DND-41 (cell line): ENCODE data around the gene COL6A3.

Experiments used
- ATAC-seq: fragments of 200-7000 bp; cut with Tn5 transposase; 3 replicates; pipeline ENCODE4 v1.9.1; 2021; ENCODE audit warnings: low read depth; ENCODE audit not compliant: insufficient read depth
- DNase-seq: peaks from one replicate; pipeline ENCODE4 v3.0.0-alpha.2; 2020
- H2AFZ ChIP-seq: 2 replicates; pipeline ENCODE4 v1.6.0; 2012; ENCODE audit warnings: low read depth, low read length
- H3K27ac ChIP-seq: 2 replicates; pipeline ENCODE4 v1.5.1; 2012; ENCODE audit warnings: low read length, inconsistent platforms
- H3K27me3 ChIP-seq: fragments of 200-600 bp; sonication (generic); 2 replicates; pipeline ENCODE4 v1.6.0; 2012; ENCODE audit warnings: low read length, mild to moderate bottlenecking, inconsistent platforms; ENCODE audit not compliant: insufficient read depth, poor library complexity
- H3K36me3 ChIP-seq: 2 replicates; pipeline ENCODE4 v1.5.1; 2012; ENCODE audit warnings: low read length, inconsistent platforms; ENCODE audit not compliant: insufficient read depth
- H3K4me1 ChIP-seq: 2 replicates; pipeline ENCODE4 v1.5.1; 2012; ENCODE audit warnings: mild to moderate bottlenecking, low read length; ENCODE audit not compliant: insufficient read depth
- H3K4me2 ChIP-seq: 2 replicates; pipeline ENCODE4 v1.6.0; 2012; ENCODE audit warnings: mild to moderate bottlenecking, moderate library complexity, low read length, inconsistent platforms; ENCODE audit not compliant: insufficient read depth
- H3K4me3 ChIP-seq, 2 experiments: fragments of 200-600 bp in 1 of 2; shearing (Covaris generic) in 1 of 2; 2 replicates each; pipeline ENCODE4 v1.5.1; 2012 to 2016; ENCODE audit warnings: inconsistent platforms in 2 of 2, low read length in 2 of 2, mild to moderate bottlenecking in 2 of 2, low read depth in 1 of 2, moderate library complexity in 1 of 2
- H3K79me2 ChIP-seq: 2 replicates; pipeline ENCODE4 v1.6.0; 2012; ENCODE audit warnings: low read length, inconsistent platforms; ENCODE audit not compliant: insufficient read depth
- H3K9ac ChIP-seq: 2 replicates; pipeline ENCODE4 v1.6.0; 2012; ENCODE audit warnings: low read depth, mild to moderate bottlenecking, inconsistent platforms, low read length, moderate library complexity
- H3K9me3 ChIP-seq: 2 replicates; pipeline ENCODE4 v1.5.1; 2012; ENCODE audit warnings: low read length, moderate library complexity, mild to moderate bottlenecking, inconsistent platforms; ENCODE audit not compliant: insufficient read depth, severe bottlenecking
- H4K20me1 ChIP-seq: 2 replicates; pipeline ENCODE4 v1.6.0; 2012; ENCODE audit warnings: low read length; ENCODE audit not compliant: insufficient read depth
- EZH2 ChIP-seq: IDR thresholded peaks from 3 replicates; pipeline ENCODE4 v1.6.1; 2012; ENCODE audit warnings: borderline replicate concordance, low read depth, mild to moderate bottlenecking, moderate library complexity, low read length, inconsistent platforms; ENCODE audit not compliant: severe bottlenecking
- TF ChIP-seq, protein P1 (sequence below): IDR thresholded peaks from 2 replicates; pipeline ENCODE4 v1.5.1; 2012; ENCODE audit warnings: borderline replicate concordance, low read length, moderate library complexity, mild to moderate bottlenecking; ENCODE audit not compliant: poor library complexity, severe bottlenecking; ENCODE audit errors: extremely low read depth

The COL6A3 gene

DNA sequence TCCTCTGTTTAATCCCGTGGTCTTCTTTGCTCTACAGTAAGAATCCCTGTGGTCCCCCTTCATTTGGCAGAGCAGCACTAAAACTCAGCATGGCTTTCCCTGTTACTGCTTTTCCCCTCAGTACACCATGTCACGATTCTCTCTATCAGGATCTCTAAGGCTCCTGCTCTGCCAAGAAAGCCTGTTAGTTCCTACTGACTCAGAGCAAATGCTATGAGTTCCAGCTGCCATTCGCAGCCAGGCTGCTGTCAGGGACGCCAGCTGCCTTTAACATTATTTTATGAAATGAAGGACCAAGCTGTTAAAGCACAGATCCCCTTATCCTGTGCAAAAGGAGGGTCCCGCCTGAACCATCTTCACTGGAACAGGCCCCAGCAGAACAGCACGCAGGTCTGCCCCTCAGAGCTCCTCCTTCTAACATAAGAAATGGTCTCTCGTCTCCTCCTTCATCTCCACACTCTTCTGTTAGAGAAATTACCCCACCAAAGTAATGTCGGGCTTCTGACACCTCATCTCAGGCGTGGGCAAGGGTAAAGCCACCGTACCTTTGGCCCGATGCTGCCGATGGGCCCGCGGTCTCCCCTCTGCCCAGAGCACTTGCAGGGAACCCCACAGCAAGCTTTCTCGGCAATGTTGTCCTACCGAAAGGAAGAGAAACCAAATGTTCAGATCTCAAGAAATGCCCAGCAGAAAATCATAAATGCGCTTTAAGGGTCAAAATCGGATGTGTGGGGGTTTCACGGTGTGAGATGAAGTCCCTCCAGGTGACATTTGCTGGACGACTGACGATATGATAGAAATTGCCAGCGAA is 52.6 kb downstream of the COL6A3 start:
- Histone ChIP-seq H3K9ac (no peak overlapping the region), H3K27me3 (peaks cover 15% of the 10 kb centered on the region), H3K27ac (no peak overlapping the region), H3K79me2 (no peaks in the 10 kb centered on the region), H2AFZ (no peak overlapping the region), H3K4me2 (no peak overlapping the region), H3K9me3 (no peaks in the 10 kb centered on the region), H3K36me3 (no peaks in the 10 kb centered on the region), H3K4me3 (no peak overlapping the region), H4K20me1 (no peaks in the 10 kb centered on the region), H3K4me1 (no peaks in the 10 kb centered on the region)
- DNase-seq (no peak), ATAC-seq (no peak)
- peak; percentile 34 for TF ChIP-seq EZH2
- TF ChIP-seq, protein P1, sequence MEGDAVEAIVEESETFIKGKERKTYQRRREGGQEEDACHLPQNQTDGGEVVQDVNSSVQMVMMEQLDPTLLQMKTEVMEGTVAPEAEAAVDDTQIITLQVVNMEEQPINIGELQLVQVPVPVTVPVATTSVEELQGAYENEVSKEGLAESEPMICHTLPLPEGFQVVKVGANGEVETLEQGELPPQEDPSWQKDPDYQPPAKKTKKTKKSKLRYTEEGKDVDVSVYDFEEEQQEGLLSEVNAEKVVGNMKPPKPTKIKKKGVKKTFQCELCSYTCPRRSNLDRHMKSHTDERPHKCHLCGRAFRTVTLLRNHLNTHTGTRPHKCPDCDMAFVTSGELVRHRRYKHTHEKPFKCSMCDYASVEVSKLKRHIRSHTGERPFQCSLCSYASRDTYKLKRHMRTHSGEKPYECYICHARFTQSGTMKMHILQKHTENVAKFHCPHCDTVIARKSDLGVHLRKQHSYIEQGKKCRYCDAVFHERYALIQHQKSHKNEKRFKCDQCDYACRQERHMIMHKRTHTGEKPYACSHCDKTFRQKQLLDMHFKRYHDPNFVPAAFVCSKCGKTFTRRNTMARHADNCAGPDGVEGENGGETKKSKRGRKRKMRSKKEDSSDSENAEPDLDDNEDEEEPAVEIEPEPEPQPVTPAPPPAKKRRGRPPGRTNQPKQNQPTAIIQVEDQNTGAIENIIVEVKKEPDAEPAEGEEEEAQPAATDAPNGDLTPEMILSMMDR = no peak

DNA sequence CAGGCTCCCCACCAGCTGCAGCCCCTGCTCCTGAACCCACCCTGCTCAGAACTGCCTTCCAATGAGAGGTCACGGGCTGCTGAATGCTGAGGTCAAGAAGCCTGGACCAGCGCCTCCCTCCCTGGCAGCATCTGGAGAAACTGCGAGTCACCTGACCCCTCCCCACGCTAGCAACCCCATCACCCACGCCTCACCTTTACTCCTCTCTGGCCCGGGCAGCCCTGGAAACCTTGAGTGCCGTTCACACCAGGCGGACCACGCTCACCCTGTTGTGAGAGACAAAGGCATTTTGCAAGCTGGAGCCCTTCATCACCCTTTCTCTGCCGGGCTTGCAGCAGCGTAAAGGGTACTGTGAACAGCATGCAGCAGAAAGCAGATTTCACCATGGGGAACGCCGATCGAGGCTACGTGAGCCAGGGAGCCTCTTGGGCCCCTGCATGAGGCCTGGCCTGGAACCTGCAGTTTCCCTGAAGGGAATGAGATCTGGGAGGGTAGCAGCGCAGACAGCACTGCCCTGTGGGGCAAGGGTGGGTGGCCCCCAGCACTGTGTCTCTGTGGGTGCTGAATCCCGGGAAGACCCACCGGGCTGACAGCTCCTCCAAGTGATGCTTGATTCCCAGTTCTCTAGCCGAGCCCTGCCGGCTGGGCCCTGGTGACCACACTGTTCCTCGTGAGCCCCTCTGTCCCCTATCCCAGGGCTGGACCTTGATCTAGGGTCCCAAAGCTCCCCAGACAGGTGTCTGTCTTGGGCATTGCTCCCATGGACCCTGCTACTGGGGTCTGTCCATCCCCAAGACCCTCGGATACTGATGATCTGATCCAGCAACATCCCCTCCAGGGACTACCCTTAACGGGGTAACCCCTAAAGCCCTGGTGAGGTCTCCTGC is 53.8 kb downstream of the COL6A3 start:
- DNase-seq (no peak), ATAC-seq (no peak)
- H3K27me3 ChIP-seq = peaks cover 15% of the 10 kb centered on the region
- no peaks in the 10 kb centered on the region for H4K20me1 ChIP-seq
- no peak overlapping the region for H3K27ac ChIP-seq
- no peaks in the 10 kb centered on the region for H3K36me3 ChIP-seq
- H3K4me3 ChIP-seq = no peak overlapping the region
- no peak overlapping the region for H3K4me2 ChIP-seq
- no peak overlapping the region for H2AFZ ChIP-seq
- H3K4me1 ChIP-seq = no peaks in the 10 kb centered on the region
- TF ChIP-seq, protein P1 = no peak
- TF ChIP-seq EZH2 = no peak
- H3K9me3 ChIP-seq = no peaks in the 10 kb centered on the region
- H3K79me2 ChIP-seq = no peaks in the 10 kb centered on the region
- no peak overlapping the region for H3K9ac ChIP-seq

DNA sequence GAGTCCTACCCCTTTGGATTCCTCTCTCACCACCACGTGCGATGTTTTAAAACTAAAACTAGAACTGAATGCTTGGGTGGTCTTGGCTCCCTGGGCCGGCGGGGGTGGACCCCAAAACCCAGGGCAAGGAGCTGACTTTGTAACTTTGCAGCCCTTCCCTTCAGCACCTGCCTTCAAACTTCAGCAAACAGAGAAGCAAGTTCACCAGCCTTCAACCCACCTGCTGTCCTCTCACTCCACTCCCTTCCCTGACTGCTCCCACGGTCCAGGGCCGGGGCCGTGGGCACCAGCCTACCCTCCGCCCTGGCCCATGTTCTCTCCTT is 54.5 kb downstream of the COL6A3 start:
- Histone ChIP-seq H3K27ac (no peak overlapping the region), H4K20me1 (no peaks in the 10 kb centered on the region), H3K9ac (no peak overlapping the region), H3K27me3 (peaks cover 12% of the 10 kb centered on the region), H3K4me1 (no peaks in the 10 kb centered on the region), H3K4me2 (no peak overlapping the region), H3K4me3 (no peak overlapping the region), H3K36me3 (no peaks in the 10 kb centered on the region), H2AFZ (no peak overlapping the region), H3K9me3 (no peaks in the 10 kb centered on the region), H3K79me2 (no peaks in the 10 kb centered on the region)
- DNase-seq (no peak), ATAC-seq (no peak)
- no peak for TF ChIP-seq EZH2
- TF ChIP-seq, protein P1 = no peak
